SKM-1 treated with dmso at 0.1 percent for 144 hours (cell line): ENCODE measurements around the gene RAB31.

ENCODE experiments used
- DNase-seq: peaks from one replicate; lab custom pipeline; 2025; ENCODE audit not compliant: unreplicated experiment; lab: John Stamatoyannopoulos, UW

Gene RAB31

DNA sequence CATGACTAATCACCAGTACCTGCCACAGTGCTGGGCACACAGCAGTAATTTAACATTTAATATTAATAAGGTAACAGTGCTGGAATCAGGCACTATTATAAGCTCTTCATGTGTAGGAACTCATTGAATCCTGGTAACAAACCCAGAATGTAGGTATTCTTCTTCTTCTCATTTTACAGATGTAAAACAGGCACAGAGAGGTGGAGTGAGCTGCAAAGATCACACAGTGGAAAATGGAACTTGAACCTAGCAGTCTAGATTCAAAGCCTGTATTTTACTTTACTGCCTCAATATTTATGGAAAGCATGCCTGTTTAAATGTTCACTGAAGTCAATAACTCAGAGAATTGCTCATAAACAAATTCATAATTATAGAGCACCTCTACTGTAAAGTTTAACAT, 202.0 kb downstream of the RAB31 start:
- no peak for DNase-seq

DNA sequence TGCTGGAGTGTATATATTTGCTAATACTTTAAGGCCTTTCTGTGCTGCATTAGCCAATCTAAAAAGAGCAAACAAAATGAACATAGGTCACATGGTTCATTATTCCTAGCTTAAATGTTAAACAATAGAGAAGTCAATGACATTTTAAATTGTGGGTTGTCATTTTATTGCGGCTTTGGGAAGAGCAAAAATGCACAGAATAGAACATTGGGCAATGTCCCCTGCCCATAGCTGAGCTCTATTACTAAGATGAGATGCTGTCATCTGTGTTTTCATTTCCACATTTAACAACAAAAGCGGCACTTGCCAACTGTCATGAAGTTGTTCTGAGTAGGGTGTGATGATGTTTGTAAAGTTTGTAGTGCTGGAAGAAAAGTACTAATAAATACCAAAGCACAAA, 202.6 kb downstream of the RAB31 start:
- DNase-seq, result no peak

- DNase-seq, result no peak
Measured at GRCh38 chr18:9911226-9911625, 203.1 kb downstream of the RAB31 start.
